ENCODE data around the gene ARMH4.

Gene ARMH4

DNA sequence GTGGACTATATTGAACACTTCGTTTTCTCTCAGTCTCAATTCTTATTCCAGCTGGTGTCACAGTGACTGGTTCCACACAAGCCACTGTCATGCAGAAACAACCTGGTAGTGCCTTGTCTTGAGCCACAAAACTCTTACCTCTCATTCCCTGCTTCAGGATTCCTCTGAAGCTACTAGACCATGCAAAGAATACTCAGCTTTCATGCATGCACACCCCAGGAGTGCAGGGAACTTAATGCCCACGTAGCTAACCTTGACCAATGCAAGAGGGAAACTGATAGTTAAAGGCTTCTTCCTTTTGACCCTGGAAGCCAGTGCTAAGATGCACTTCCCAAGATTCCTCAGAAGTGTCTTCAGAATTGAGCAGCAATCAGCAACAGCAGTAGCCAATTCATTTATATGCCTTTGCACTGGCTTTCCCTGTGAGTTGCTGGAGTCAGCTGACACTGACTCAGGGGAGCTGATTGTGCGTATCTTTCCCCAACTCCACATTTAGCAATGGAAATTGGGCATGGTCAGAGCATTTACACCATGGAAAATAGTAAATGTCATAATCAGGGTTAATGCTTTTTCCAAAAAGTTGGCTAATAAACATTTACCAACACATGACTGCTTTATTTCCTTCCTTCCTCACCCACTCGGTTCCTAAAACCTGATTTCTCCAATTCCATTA lies 172.5 kb downstream of the ARMH4 start:
- DNase-seq (ENCODE audit: low read depth), result no peak
- H3K4me3 ChIP-seq (ENCODE audit: low read depth, low read length), result no peak overlapping the region

DNA sequence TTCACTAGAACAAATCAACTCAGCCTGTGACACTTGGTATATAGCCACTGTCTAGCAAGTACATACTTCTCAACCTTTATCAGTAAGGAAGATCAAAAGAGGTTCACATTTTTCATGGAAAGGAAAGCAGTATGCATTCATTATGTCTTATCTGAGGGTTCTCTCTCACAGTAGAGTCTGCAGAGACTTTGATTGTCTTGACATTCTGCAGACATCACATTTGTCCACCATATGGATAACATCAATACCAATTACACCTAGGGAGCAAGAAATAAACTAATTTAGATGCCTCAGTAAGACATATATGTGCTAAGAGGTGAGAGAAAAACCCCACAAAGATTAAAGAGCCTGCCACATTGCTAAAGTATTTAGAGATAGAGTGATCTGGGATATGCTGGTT lies 175.3 kb downstream of the ARMH4 start:
- no peak for DNase-seq (ENCODE audit: low read depth)

More for the DNA sequence above, 172.5 kb downstream of the ARMH4 start:
- no peak for TF ChIP-seq CTCF (IDR thresholded peaks at IDR 0.05; ENCODE audit: insufficient read depth, low read depth, low read length, missing control alignments)

GRCh38 chr14:57974896-57975295 lies 177.1 kb downstream of the ARMH4 start:
- TF ChIP-seq CTCF (IDR thresholded peaks at IDR 0.05; ENCODE audit: insufficient read depth, low read depth, low read length, missing control alignments), result no peak
- no peak overlapping the region for H3K4me3 ChIP-seq (ENCODE audit: low read depth, low read length)
- no peak for DNase-seq (ENCODE audit: low read depth)

More for the DNA sequence above, 175.3 kb downstream of the ARMH4 start:
- no peak overlapping the region for H3K4me3 ChIP-seq (ENCODE audit: low read depth, low read length)
- no peak for TF ChIP-seq CTCF (IDR thresholded peaks at IDR 0.05; ENCODE audit: insufficient read depth, low read depth, low read length, missing control alignments)

DNA sequence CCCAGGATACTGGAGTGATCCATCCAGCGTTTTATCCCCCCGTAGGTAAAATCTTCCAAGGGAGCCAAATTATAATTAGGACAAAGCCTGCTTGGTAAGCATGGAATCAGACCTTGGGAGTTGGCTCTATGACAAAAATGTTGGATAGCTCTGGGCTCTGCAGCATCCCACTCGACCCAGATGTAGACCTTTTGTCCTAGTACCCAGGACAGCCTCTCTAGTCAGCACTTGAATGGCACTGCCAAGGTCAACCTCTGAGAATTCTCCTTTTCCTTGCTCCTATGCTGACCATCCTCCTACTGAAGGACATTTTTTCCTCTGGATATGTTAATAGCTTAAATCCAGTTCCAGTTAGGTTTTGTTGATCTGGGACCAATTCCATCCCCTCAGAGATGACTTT lies 181.4 kb downstream of the ARMH4 start:
- H3K4me3 ChIP-seq (ENCODE audit: low read depth, low read length), result no peak overlapping the region
- DNase-seq (ENCODE audit: low read depth), result no peak
- TF ChIP-seq CTCF (IDR thresholded peaks at IDR 0.05; ENCODE audit: insufficient read depth, low read depth, low read length, missing control alignments), result no peak

DNA sequence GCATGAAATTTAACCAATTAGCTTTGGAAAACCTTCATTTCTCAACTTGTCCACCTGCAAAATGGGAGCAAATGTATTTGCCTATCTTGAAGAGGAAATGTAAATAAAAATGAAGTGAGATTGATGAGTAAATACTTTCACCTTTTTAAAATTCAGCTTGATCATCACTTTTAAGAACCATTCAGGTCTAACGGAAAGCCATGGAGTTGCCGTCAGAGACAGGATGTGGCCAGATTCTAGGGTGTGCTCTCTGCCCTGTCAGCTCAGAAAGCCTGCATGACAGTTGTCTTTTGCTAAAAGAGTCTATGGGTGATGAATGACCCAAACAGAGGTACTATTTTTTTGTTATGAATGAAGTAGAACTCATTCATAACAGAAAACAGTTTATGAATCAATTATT lies 181.8 kb downstream of the ARMH4 start:
- DNase-seq (ENCODE audit: low read depth), result peak; percentile 10
- TF ChIP-seq CTCF (IDR thresholded peaks at IDR 0.05; ENCODE audit: insufficient read depth, low read depth, low read length, missing control alignments), result no peak
- no peak overlapping the region for H3K4me3 ChIP-seq (ENCODE audit: low read depth, low read length)

DNA sequence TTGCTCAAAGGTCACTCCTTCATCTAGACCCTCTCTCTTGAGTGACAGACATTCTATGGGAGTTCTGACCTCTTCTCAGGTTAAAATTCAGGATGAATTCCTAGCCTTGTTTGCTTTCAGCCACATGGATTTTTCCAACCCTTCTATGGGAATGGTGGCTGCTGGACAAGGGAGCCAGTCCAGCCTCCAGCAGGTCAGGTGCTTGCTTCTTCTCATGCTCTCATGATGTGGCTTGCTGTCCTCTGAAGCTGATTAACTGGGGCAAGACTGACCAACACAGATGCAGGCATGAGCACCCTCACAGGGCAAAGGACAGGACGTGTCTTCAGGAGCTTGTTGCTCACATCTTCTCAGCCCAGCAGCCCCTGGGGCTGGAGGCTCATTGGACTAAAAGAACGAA lies 188.9 kb downstream of the ARMH4 start:
- TF ChIP-seq CTCF (IDR thresholded peaks at IDR 0.05; ENCODE audit: insufficient read depth, low read depth, low read length, missing control alignments), result no peak
- H3K4me3 ChIP-seq (ENCODE audit: low read depth, low read length), result no peak overlapping the region
- DNase-seq (ENCODE audit: low read depth), result no peak
